Loucy (cell line): ENCODE data around the gene NPHP4.
A peak's percentile ranks its signal among the peaks of the same experiment; 100 is the strongest.

Source experiments
- H2AFZ ChIP-seq: fragments of 200-600 bp; sonication (generic); 2 replicates; pipeline ENCODE4 v1.6.0; 2016; ENCODE audit warnings: antibody characterized with exemption, mild to moderate bottlenecking, low read length, moderate library complexity
- H3F3A ChIP-seq: fragments of 200-600 bp; 2 replicates; pipeline ENCODE4 v1.6.0; 2016; ENCODE audit warnings: antibody characterized with exemption, low read depth, mild to moderate bottlenecking
- H3K27me3 ChIP-seq: fragments of 200-600 bp; sonication (generic); 2 replicates; pipeline ENCODE4 v1.6.1; 2014; ENCODE audit warnings: low read length, mild to moderate bottlenecking; ENCODE audit not compliant: insufficient read depth, poor library complexity, severe bottlenecking
- H3K36me3 ChIP-seq: fragments of 200-600 bp; sonication (generic); 2 replicates; pipeline ENCODE4 v1.6.1; 2016; ENCODE audit warnings: low read length; ENCODE audit not compliant: insufficient read depth
- H3K4me1 ChIP-seq: fragments of 200-600 bp; sonication (generic); 2 replicates; pipeline ENCODE4 v1.5.1; 2014; ENCODE audit warnings: low read length, mild to moderate bottlenecking; ENCODE audit not compliant: insufficient read depth, poor library complexity, severe bottlenecking
- H3K4me2 ChIP-seq: fragments of 200-600 bp; sonication (generic); 2 replicates; pipeline ENCODE4 v1.6.0; 2014; ENCODE audit warnings: antibody characterized with exemption, low read length, low read depth, mild to moderate bottlenecking; ENCODE audit not compliant: poor library complexity, severe bottlenecking
- H3K4me3 ChIP-seq: fragments of 200-600 bp; sonication (generic); 2 replicates; pipeline ENCODE4 v1.5.1; 2014; ENCODE audit warnings: low read length, mild to moderate bottlenecking, mixed read lengths; ENCODE audit not compliant: poor library complexity, severe bottlenecking
- H3K79me2 ChIP-seq: fragments of 200-600 bp; sonication (generic); 2 replicates; pipeline ENCODE4 v1.6.1; 2014; ENCODE audit warnings: low read length; ENCODE audit not compliant: insufficient read depth
- H3K9ac ChIP-seq: fragments of 200-600 bp; sonication (generic); 2 replicates; pipeline ENCODE4 v1.6.0; 2014; ENCODE audit warnings: mild to moderate bottlenecking, low read depth, low read length, moderate library complexity; ENCODE audit not compliant: poor library complexity, severe bottlenecking
- H3K9me2 ChIP-seq: fragments of 200-600 bp; sonication (generic); replicated peaks from 2 replicates; pipeline ENCODE4 v1.6.1; 2016; ENCODE audit warnings: low read depth, low read length, mixed read lengths
- H3K9me3 ChIP-seq: fragments of 200-600 bp; sonication (generic); 2 replicates; pipeline ENCODE4 v1.6.1; 2014; ENCODE audit warnings: mild to moderate bottlenecking, antibody characterized with exemption, low read length, low read depth; ENCODE audit not compliant: insufficient read depth
- H4K20me1 ChIP-seq: fragments of 200-600 bp; sonication (generic); 2 replicates; pipeline ENCODE4 v1.6.0; 2014; ENCODE audit warnings: antibody characterized with exemption, low read length, mild to moderate bottlenecking; ENCODE audit not compliant: insufficient read depth, poor library complexity, severe bottlenecking
- EZH2phosphoT487 ChIP-seq: fragments of 200-600 bp; IDR thresholded peaks from 2 replicates; pipeline ENCODE4 v1.6.1; 2018; ENCODE audit warnings: antibody characterized with exemption, mild to moderate bottlenecking, moderate library complexity, borderline replicate concordance
- TF ChIP-seq, protein P1 (sequence below): fragments of 200-600 bp; sonication (generic); conservative IDR thresholded peaks from 2 replicates; pipeline ENCODE4 v1.5.1; 2014; ENCODE audit warnings: mild to moderate bottlenecking, antibody characterized with exemption, low read length

The NPHP4 gene

GRCh38 chr1:5950201-5950895 is 41.9 kb downstream of the NPHP4 start:
- Histone ChIP-seq H3K36me3 (peaks cover 15% of the 10 kb centered on the region; the same call in 1 of the 2 replicates), H3K27me3 (no peaks in the 10 kb centered on the region), H4K20me1 (no peaks in the 10 kb centered on the region), H3K4me3 (no peak overlapping the region), H3F3A (no peaks in the 10 kb centered on the region), H2AFZ (no peak overlapping the region), H3K9me3 (no peaks in the 10 kb centered on the region), H3K9ac (no peak overlapping the region), H3K4me2 (no peak overlapping the region), H3K9me2 (no peaks in the 10 kb centered on the region), H3K79me2 (no peaks in the 10 kb centered on the region), H3K4me1 (no peaks in the 10 kb centered on the region)
- TF ChIP-seq, protein P1, sequence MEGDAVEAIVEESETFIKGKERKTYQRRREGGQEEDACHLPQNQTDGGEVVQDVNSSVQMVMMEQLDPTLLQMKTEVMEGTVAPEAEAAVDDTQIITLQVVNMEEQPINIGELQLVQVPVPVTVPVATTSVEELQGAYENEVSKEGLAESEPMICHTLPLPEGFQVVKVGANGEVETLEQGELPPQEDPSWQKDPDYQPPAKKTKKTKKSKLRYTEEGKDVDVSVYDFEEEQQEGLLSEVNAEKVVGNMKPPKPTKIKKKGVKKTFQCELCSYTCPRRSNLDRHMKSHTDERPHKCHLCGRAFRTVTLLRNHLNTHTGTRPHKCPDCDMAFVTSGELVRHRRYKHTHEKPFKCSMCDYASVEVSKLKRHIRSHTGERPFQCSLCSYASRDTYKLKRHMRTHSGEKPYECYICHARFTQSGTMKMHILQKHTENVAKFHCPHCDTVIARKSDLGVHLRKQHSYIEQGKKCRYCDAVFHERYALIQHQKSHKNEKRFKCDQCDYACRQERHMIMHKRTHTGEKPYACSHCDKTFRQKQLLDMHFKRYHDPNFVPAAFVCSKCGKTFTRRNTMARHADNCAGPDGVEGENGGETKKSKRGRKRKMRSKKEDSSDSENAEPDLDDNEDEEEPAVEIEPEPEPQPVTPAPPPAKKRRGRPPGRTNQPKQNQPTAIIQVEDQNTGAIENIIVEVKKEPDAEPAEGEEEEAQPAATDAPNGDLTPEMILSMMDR = no peak
- TF ChIP-seq EZH2phosphoT487 = no peak

DNA sequence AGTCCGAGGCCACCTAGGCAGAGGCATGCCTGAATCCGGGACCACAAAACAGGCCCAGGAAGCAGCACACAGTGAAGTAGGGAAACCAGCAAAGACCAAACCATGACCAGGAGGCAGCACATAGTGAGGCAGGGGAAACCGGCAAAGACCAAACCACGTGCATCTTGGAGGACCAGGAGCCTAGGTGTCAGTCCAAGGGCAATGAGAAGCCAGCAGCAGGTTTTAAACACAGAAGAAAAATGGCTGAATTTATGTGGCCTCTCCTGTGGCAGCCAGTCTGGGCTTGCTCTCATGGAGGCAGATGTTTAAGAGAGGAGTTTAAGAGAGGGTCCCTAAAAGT is 42.5 kb downstream of the NPHP4 start:
- H3K9me2 ChIP-seq = no peaks in the 10 kb centered on the region
- no peaks in the 10 kb centered on the region for H3K9me3 ChIP-seq
- no peaks in the 10 kb centered on the region for H3K4me1 ChIP-seq
- H3K4me2 ChIP-seq = no peak overlapping the region
- H3K36me3 ChIP-seq = peaks cover 17% of the 10 kb centered on the region; the same call in 1 of the 2 replicates
- TF ChIP-seq EZH2phosphoT487 = no peak
- TF ChIP-seq, protein P1 = no peak
- H4K20me1 ChIP-seq = no peaks in the 10 kb centered on the region
- H3F3A ChIP-seq = no peaks in the 10 kb centered on the region
- no peaks in the 10 kb centered on the region for H3K27me3 ChIP-seq
- no peaks in the 10 kb centered on the region for H3K79me2 ChIP-seq
- no peak overlapping the region for H3K4me3 ChIP-seq
- H3K9ac ChIP-seq = no peak overlapping the region
- no peak overlapping the region for H2AFZ ChIP-seq

GRCh38 chr1:5949085-5949760 is 43.0 kb downstream of the NPHP4 start:
- Histone ChIP-seq H3K4me1 (no peaks in the 10 kb centered on the region), H2AFZ (no peak overlapping the region), H3F3A (no peaks in the 10 kb centered on the region), H3K27me3 (no peaks in the 10 kb centered on the region), H4K20me1 (no peaks in the 10 kb centered on the region), H3K4me2 (no peak overlapping the region), H3K79me2 (no peaks in the 10 kb centered on the region), H3K36me3 (peaks cover 17% of the 10 kb centered on the region; the same call in 1 of the 2 replicates), H3K9ac (no peak overlapping the region), H3K9me2 (no peaks in the 10 kb centered on the region), H3K9me3 (no peaks in the 10 kb centered on the region), H3K4me3 (no peak overlapping the region)
- TF ChIP-seq EZH2phosphoT487 = no peak
- TF ChIP-seq, protein P1 = peak; percentile 47
